GM19467 (cell line): ENCODE measurements around the gene RAMP1.

Experiments used
- ATAC-seq: cut with Tn5 transposase; IDR thresholded peaks from one replicate; pipeline ENCODE4 v1.9.1; 2021; ENCODE audit warnings: mild to moderate bottlenecking, moderate library complexity; ENCODE audit not compliant: unreplicated experiment

RAMP1 gene

GRCh38 chr2:237913193-237913917 lies 53.9 kb downstream of the RAMP1 start:
- ATAC-seq, result no peak

GRCh38 chr2:237915576-237915975 lies 56.2 kb downstream of the RAMP1 start:
- ATAC-seq, result no peak

- no peak for ATAC-seq
Measured at GRCh38 chr2:237916296-237916695, 56.9 kb downstream of the RAMP1 start.

GRCh38 chr2:237917696-237918374 lies 58.4 kb downstream of the RAMP1 start:
- no peak for ATAC-seq

- ATAC-seq, result no peak
Measured at GRCh38 chr2:237919593-237919992, 60.2 kb downstream of the RAMP1 start.

- ATAC-seq, result no peak
Measured at GRCh38 chr2:237920673-237921072, 61.2 kb downstream of the RAMP1 start.

GRCh38 chr2:237921967-237922492 lies 62.6 kb downstream of the RAMP1 start:
- no peak for ATAC-seq

- no peak for ATAC-seq
Measured at GRCh38 chr2:237922641-237923361, 63.4 kb downstream of the RAMP1 start.

GRCh38 chr2:237923481-237924163 lies 64.2 kb downstream of the RAMP1 start:
- ATAC-seq, result peak; percentile 85

GRCh38 chr2:237924164-237924534 lies 64.7 kb downstream of the RAMP1 start:
- ATAC-seq, result no peak

GRCh38 chr2:237927135-237927534 lies 67.7 kb downstream of the RAMP1 start:
- no peak for ATAC-seq

GRCh38 chr2:237927986-237928385 lies 68.6 kb downstream of the RAMP1 start:
- no peak for ATAC-seq

GRCh38 chr2:237929979-237930378 lies 70.6 kb downstream of the RAMP1 start:
- no peak for ATAC-seq

GRCh38 chr2:237931205-237931721 lies 71.8 kb downstream of the RAMP1 start:
- no peak for ATAC-seq

- no peak for ATAC-seq
Measured at GRCh38 chr2:237932731-237933131, 73.3 kb downstream of the RAMP1 start.

- no peak for ATAC-seq
Measured at GRCh38 chr2:237934186-237934585, 74.8 kb downstream of the RAMP1 start.

GRCh38 chr2:237935740-237936452 lies 76.5 kb downstream of the RAMP1 start:
- no peak for ATAC-seq

- no peak for ATAC-seq
Measured at GRCh38 chr2:237939251-237939650, 79.8 kb downstream of the RAMP1 start.

GRCh38 chr2:237940828-237941227 lies 81.4 kb downstream of the RAMP1 start:
- no peak for ATAC-seq

GRCh38 chr2:237941239-237941638 lies 81.8 kb downstream of the RAMP1 start:
- ATAC-seq, result no peak
